Aorta (tissue), 5 donors: Measurements from ENCODE around the gene TALDO1. TPM values are rescaled to one million over a fixed set of nuclear protein-coding genes. Genes with fewer than 3 reads are reported as not detected.

Experiments used
- ATAC-seq: fragments of 200-7000 bp; cut with Tn5 transposase; one replicate; pipeline ENCODE4 v1.9.1; 2022; ENCODE audit warnings: moderate library complexity; ENCODE audit not compliant: low FRiP score
- DNase-seq, 2 donors: peaks; one replicate each; pipeline ENCODE4 v3.0.0-alpha.2; 2020
- H3K27ac ChIP-seq, 2 donors: one replicate each; pipeline ENCODE4 v1.5.1; 2013; ENCODE audit warnings: low read length in 2 of 2, mild to moderate bottlenecking in 2 of 2, moderate library complexity in 2 of 2, control low read depth in 1 of 2, inconsistent platforms in 1 of 2, low read depth in 1 of 2
- H3K27me3 ChIP-seq, 2 donors: one replicate each; pipeline ENCODE4 v1.6.1; 2013; ENCODE audit warnings: control low read depth in 1 of 2, low read length in 1 of 2, mild to moderate bottlenecking in 1 of 2, moderate library complexity in 1 of 2; ENCODE audit not compliant: insufficient read depth in 2 of 2, control insufficient read depth in 1 of 2
- H3K36me3 ChIP-seq, 2 donors: one replicate each; pipeline ENCODE4 v1.6.1; 2013; ENCODE audit warnings: control low read depth in 1 of 2, low read length in 1 of 2, mild to moderate bottlenecking in 1 of 2; ENCODE audit not compliant: insufficient read depth in 2 of 2, control insufficient read depth in 1 of 2
- H3K4me1 ChIP-seq, 2 donors: one replicate each; pipeline ENCODE4 v1.6.1; 2013; ENCODE audit warnings: low read length in 2 of 2, control low read depth in 1 of 2, mild to moderate bottlenecking in 1 of 2, moderate library complexity in 1 of 2; ENCODE audit not compliant: insufficient read depth in 2 of 2, control insufficient read depth in 1 of 2
- H3K4me3 ChIP-seq, 2 donors: one replicate each; pipeline ENCODE4 v1.5.1; 2013; ENCODE audit warnings: low read length in 2 of 2, control low read depth in 1 of 2, mild to moderate bottlenecking in 1 of 2
- H3K9me3 ChIP-seq: one replicate; pipeline ENCODE4 v1.6.1; 2013; ENCODE audit warnings: mild to moderate bottlenecking, low read length; ENCODE audit not compliant: control insufficient read depth
- WGBS, 2 donors: extraction: QIAGEN DNeasy Blood & Tissue Kit; methylation state at CpG; one replicate each; pipeline ENCODE4 v1.1.7; 2013; 5-methylcytosine and 5-hydroxymethylcytosine counted together
- intact Hi-C, 2 donors: fragments of 100-400 bp; cut with DNase I; formaldehyde crosslinking; loops; one replicate each; pipeline versions ENCODE4 v1.14.2 to v1.15.0; 2022
- polyA plus RNA-seq, 2 donors: library from polyadenylated mRNA; stranded (reverse); fragments of 200-250 nt; gene quantifications; one replicate each; pipeline ENCODE4 v1.2.3, GENCODE V29; 2013
- total RNA-seq, 2 donors: library from RNA; stranded (reverse); fragmentation: NEBNext Ultra II Directional; extraction: Animal tissue kit (Norgen Biotek cat#: 25700); gene quantifications; one replicate each; pipeline ENCODE4 v1.2.1, GENCODE V29; 2021
- donor health status: healthy with polysubstance abuse.
- donor health status: Bipolar disorder and iron deficiency.
- donor health status: DM: no; HTN: no; CAD: no.
- donor health status: DM: no; HTN: no; CAD: no.
- donor health status: DM: yes; HTN: yes; CAD: no.

TALDO1 gene
- total and polyA plus RNA-seq, 4 donors: 113 to 187 (median 126) TPM

DNA sequence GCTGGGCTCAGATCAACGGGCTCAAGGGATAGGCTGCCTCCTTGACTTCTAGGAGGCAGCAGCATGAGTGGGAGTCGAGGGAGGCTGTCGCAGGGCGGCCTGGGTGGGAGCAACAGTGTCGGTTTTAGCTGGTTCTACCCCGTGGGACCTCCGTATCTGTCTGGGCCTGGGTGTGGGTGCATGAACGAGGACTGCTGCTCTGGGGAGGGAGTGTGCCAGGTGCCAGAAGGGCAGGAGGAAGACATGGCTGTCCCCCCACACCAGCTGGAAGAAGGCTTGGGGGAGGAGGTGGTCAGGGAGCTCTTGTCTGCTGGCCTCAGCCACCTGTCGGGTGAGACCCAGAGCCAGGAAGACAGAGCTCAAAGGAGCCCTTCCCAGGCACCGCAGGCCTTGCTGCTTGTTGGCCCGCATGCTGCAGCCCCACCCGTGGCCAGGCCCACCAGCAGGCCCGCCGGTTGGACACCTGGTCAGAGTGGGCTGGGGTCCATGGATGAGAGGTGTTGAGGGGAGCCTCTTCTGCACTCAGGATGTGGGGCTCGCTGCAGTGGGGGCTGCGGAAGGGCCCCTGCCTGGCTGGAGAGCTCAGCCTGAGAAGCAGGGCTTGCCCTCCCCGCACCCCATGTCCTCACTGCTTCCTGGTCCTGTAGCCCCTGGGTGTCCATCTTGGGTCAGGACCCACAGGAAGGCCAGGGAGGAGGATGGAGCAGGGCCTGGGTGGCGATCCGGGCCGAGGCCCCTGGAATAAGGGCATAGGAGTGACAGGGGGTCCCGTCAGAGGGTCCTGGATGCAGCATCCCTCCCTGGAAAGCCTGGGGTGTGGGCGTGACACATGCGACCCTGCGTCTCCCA, 39.2 kb downstream of the TALDO1 start:
- no peak for DNase-seq
- Histone ChIP-seq H3K4me1 (no peaks in the 10 kb centered on the region), H3K36me3 (no peaks in the 10 kb centered on the region), H3K27ac (no peak overlapping the region), H3K9me3 (no peaks in the 10 kb centered on the region), H3K27me3 (no peaks in the 10 kb centered on the region), H3K4me3 (no peak overlapping the region)
- intact Hi-C loops: no loop called here
- 81 to 83% methylated on average over 23 to 24 of the region's 24 CpGs for WGBS, 2 donors
- no peak for ATAC-seq

DNA sequence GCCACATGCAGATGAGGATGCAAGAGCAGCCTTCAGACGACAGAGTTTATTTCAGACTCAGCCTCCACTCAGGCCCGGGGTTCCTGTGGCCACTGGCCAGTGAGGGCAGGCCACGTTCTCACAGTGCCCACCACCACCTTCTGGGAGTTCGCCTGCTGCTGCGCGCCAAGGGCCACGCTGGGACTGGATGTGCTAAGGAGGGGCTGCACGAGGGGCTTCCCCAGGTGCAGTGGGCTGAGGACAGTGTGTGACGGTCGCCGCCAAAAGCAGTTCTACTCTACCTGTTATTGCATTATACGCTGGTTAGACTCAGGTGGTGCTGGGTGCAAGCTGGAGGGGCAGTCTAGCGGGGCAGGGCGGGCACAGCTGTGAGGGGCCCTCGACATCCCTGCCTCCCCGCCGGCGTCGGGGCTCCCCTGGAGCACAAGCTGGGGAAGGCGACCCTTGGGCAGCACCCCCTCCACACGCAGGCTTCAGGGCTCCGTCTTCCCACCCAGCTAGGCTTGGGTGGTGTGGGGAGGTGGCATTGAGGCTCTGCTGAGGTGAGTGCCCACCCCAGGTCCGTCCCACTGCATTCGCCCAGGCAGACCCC, 39.9 kb downstream of the TALDO1 start:
- Histone ChIP-seq H3K27me3 (no peaks in the 10 kb centered on the region), H3K36me3 (no peaks in the 10 kb centered on the region), H3K27ac (no peak overlapping the region), H3K9me3 (no peaks in the 10 kb centered on the region), H3K4me3 (no peak overlapping the region), H3K4me1 (no peaks in the 10 kb centered on the region)
- intact Hi-C loops: no loop called here
- DNase-seq (no peak), ATAC-seq (no peak)
- WGBS, 2 donors: 88 to 90% methylated on average over 23 to 24 of the region's 24 CpGs

DNA sequence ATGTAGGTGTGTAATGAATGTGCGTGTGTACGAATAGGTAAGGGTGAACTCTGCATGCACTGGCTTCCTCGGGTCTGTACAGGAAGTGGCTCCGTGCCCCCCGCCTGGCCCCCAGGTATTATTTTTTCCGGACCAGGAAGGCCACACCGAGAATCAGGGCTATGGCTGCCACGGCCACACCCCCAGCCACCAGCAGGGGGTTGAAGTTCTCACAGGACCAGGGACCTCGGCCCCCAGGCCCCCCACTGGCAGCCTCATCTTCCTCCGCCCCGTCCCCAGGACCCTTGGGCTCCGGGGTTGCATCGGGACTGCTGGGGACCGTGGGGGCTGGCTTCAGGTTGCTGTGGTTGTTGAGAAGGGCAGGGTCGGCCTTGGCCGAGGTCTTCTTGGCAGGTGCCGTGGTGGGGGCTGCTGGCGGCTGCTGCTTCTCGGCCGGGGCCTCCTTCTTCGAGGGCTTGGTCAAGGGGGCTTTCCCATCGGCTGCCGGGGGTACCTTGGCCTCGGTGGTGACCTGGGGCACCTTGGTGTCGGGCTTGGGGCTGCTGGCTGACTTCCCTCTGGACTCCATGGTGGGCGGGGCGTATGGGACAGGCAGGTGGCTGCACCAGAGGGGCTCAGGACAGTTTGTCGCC, 40.9 kb downstream of the TALDO1 start:
- Histone ChIP-seq H3K4me1 (no peaks in the 10 kb centered on the region), H3K36me3 (no peaks in the 10 kb centered on the region), H3K27me3 (no peaks in the 10 kb centered on the region), H3K4me3 (no peak overlapping the region), H3K9me3 (no peaks in the 10 kb centered on the region), H3K27ac (no peak overlapping the region)
- DNase-seq (no peak), ATAC-seq (no peak)
- 68 to 76% methylated on average over 27 to 28 of the region's 28 CpGs for whole genome bisulfite sequencing, 2 donors
- intact Hi-C loops: no loop called here

DNA sequence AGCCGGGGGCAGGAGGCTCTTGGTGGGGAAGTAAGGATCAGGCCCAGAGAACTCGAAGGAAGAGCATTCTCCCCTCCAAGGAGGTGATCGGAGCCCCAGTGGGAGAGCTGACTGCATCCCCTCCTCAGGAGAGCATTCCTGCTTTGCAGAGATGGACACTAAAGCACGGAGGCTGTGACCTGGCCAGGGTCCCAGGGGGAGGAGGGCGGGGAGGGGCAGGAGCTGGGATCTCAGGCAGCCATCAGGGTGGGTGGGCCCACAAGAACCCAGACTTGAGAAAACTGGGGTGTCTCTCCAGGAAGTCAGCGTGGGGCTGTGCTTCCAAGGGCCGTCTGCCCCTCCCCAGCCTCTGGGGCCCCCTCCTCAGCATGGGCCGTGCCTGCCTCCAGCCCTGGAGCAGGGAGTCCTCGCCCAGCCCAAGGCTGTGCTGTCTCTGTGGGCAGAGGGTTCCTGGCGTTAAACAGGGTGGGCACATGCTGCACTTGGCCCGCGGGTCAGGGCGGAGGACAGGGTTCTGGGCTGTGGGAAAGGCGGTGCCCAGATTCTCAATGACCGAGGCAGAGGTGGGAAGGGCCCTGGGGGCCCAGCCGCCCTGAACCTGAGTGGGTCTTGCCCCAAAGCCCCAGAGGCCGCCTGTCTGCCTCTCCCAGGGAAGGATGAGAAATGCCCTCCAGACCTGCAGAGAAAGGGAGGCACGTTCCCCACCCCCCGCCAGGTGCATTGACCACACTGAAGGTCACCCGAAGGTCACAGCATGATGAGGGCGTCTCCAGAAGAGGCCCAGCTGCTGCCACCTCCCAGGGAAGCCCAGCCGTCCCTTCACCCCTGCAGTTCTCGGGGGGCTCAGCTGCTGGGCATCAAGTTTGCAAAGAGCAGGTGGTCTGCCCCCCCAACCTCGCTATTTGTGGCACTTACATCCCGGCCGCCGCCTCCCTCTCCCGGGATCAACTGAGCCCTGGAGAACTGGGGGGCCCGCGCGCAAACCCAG, 42.0 kb downstream of the TALDO1 start:
- H3K36me3 ChIP-seq: no peaks in the 10 kb centered on the region
- intact Hi-C loops: no loop called here
- no peak for ATAC-seq
- no peaks in the 10 kb centered on the region for H3K4me1 ChIP-seq
- 28 to 29% methylated on average over 30 to 31 of the region's 31 CpGs for WGBS, 2 donors
- DNase-seq: no peak
- no peak overlapping the region for H3K27ac ChIP-seq
- no peak overlapping the region for H3K4me3 ChIP-seq
- H3K27me3 ChIP-seq: no peaks in the 10 kb centered on the region
- H3K9me3 ChIP-seq: no peaks in the 10 kb centered on the region

DNA sequence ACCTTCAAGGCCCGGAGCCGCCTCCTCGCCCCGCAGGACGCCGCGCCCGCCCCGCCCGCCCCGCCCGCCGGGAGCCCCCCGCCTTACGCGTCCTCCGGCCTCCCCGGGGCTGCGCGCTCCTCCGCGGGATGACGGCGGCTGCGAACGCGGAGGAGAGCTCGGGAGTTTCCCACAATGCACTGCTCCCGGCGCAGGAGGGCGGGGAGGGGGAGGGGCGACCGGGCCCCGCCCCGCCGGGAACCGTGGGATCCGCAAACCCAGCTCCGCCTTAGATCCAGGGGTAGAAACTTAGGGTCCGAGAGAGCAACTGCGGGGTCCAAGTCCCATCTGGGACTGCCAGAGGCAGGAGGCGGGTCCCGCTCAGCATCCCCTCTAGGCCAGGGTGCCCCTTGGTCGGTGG, 42.7 kb downstream of the TALDO1 start, which contains the start of gene CEND1:
Gene CEND1, minus strand, starts transcription at position 148 of the 400 bp plus-strand sequence. CDS start 1,514 bp downstream, outside the sequence.
- no peak within 1 kb of the TSS for H3K4me3 ChIP-seq

DNA sequence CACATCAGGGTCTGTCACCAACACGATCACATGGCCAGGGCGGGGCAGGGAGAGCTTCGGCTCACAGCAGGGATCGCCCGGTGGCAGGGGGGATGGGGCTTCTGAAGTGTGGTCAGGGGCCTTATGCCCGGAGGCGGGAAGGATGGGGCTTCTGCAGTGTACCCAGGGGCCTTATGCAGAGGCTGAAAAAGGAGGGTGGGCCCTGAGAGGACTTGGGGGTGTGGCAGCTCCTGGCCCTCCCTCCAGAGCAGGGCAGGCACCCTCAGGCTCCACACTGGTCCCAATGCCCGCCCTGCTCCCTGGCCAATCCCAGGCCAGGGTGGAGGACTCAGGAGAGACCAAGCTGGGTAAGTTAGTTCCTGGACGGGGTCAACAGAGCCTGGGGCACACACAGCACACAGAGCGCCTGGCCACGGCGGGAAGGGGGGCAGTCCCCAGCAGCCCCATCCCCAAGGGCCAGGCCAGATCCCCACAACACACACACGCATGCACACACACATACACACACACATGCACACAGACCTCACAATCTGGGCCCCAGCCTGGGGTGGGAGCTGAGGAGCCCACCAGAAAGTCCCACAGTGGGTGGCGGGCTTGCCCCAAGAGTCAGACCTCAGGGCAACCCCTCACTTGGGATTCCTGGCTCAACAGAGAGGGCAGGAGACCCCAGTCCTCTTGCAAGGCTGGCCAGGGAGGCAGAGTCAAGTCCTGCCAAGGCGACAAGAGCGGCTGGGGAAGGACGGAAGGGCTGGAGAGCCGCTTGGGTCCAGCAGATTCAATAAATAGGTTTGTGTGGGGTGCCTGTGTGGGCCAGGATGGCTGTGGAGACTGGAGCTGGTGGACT, 43.7 kb downstream of the TALDO1 start:
- no peak overlapping the region for H3K27ac ChIP-seq
- H3K4me1 ChIP-seq: no peaks in the 10 kb centered on the region
- no peak overlapping the region for H3K4me3 ChIP-seq
- no peaks in the 10 kb centered on the region for H3K9me3 ChIP-seq
- no peaks in the 10 kb centered on the region for H3K36me3 ChIP-seq
- DNase-seq (no peak), ATAC-seq (no peak)
- H3K27me3 ChIP-seq: no peaks in the 10 kb centered on the region
- 63 to 67% methylated on average over 17 to 18 of the region's 18 CpGs for WGBS, 2 donors
- intact Hi-C loops: no loop called here

More for the DNA sequence above, 42.7 kb downstream of the TALDO1 start, which contains the start of gene CEND1:
- no peaks in the 10 kb centered on the region for H3K36me3 ChIP-seq
- DNase-seq: no peak
- no peak for ATAC-seq
- WGBS, 2 donors: 3 to 5% methylated on average over 28 to 44 of the region's 44 CpGs
- no peaks in the 10 kb centered on the region for H3K9me3 ChIP-seq
- H3K27ac ChIP-seq: no peak within 1 kb of the TSS
- H3K4me1 ChIP-seq: no peaks in the 10 kb centered on the region
- intact Hi-C loops: no loop called here
- no peaks in the 10 kb centered on the region for H3K27me3 ChIP-seq

DNA sequence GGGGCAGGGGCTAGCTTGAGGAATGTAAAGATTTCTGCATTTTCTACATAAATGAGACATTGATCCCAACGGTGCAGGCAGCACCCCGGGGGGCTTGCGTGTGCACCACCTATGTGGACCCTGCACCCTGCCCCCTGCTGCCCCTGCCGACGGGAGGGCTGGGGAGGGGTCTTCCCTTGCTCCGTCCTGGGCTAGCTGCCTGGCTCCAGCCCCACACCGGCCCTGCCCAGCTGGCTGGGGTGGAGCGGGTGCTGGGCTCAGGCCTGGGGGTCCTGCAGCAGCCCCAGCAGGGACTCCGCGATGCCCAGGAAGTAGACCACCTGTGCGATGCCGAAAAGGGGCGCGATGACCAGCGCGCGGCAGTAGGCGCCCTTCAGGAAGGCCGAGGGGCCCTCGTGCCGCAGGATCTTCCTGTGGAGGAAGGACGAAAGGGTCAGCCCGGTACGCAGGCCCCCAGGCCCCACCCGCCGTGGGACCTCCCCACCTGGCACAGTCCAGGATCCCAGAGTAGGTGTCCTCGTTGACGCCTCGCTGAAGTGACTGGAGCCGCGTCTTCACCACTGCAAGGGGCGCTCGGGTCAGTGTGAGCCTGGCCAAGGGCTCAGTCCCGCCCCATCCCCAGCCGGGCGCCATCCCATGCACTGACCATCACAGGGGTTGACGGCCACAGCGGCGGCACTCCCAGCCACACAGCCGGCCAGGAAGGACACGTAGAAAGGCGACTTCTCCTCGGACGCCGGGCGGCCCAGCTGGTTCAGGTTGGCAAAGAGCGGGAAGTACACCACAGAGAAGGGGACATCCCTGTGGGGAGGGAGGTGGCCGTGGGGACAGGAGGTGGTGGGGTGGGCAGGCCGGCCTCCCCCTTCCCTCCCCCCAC, 44.6 kb downstream of the TALDO1 start:
- intact Hi-C loops: no loop called here
- no peak overlapping the region for H3K4me3 ChIP-seq
- no peaks in the 10 kb centered on the region for H3K4me1 ChIP-seq
- no peaks in the 10 kb centered on the region for H3K36me3 ChIP-seq
- H3K27me3 ChIP-seq: no peaks in the 10 kb centered on the region
- DNase-seq (no peak), ATAC-seq (no peak)
- 94% methylated on average over 46 to 49 of the region's 49 CpGs for WGBS, 2 donors
- H3K9me3 ChIP-seq: no peaks in the 10 kb centered on the region
- no peak overlapping the region for H3K27ac ChIP-seq
